AG04449 (cell line): ENCODE measurements around the gene ADGB.
"Not testable (repeated sequence)": the region's sequence is repeated elsewhere in the genome, so short reads cannot be mapped to it uniquely, and the experiment has no call there.

Experiments
- CTCF ChIA-PET: fragments of 350-600 bp; formaldehyde crosslinking; extraction: SDS; loops from one replicate; lab custom pipeline; 2021; ENCODE audit warnings: antibody characterized with exemption; lab: Yijun Ruan, JAX
- POLR2A ChIA-PET: fragments of 400-600, 350-600 bp; formaldehyde crosslinking; extraction: SDS; loops from one replicate; lab custom pipeline; 2020; ENCODE audit warnings: antibody characterized with exemption, inconsistent platforms; lab: Yijun Ruan, JAX
- DNase-seq: peaks from one replicate; pipeline ENCODE4 v3.0.0-alpha.2; 2010; ENCODE audit warnings: low read depth, low spot score
- H3K4me3 ChIP-seq: 2 replicates; pipeline ENCODE4 v1.5.1; 2011; ENCODE audit warnings: low read depth, mild to moderate bottlenecking, control low read depth, low read length
- CTCF ChIP-seq: IDR thresholded peaks from one replicate; pipeline ENCODE4 v1.5.1; 2011; ENCODE audit warnings: mild to moderate bottlenecking, moderate library complexity, low read length, control low read depth, inconsistent platforms; ENCODE audit not compliant: insufficient read depth; ENCODE audit errors: missing control alignments

The ADGB gene

GRCh38 chr6:146791930-146792329 lies 193.2 kb downstream of the ADGB start:
- no peak for DNase-seq
- CTCF ChIA-PET = interaction anchor here (1.5 kb wide), 1 partner anchor 10 kb away, joined by 3 read pairs; no protein-coding TSS in a partner anchor
- POLR2A ChIA-PET = no interaction called here
- no peak for TF ChIP-seq CTCF
- H3K4me3 ChIP-seq = no peak overlapping the region

DNA sequence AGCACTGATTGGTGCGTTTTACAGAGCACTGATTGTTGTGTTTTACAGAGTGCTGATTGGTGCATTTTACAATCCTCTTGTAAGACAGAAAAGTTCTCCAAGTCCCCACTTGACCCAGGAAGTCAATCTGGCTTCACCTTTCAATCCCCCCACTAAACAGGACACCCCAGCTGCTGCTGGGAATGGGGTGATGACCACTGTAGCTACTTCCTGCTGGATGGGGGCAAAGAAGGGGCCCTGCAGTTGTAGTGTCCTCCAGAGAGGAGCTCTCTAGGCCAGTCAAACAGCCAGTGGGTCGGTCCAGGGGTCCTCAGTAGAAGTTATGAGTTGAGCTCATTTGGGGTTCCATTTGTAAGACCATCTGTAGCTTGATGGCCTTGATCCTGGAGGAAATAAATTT lies 194.4 kb downstream of the ADGB start:
- CTCF ChIA-PET = interaction anchor here (1.0 kb wide), 1 partner anchor 8 kb away, joined by 5 read pairs; no protein-coding TSS in a partner anchor
- DNase-seq, POLR2A ChIA-PET, H3K4me3 ChIP-seq: not testable (repeated sequence)

GRCh38 chr6:146795479-146796133 lies 196.8 kb downstream of the ADGB start:
- DNase-seq = no peak
- POLR2A ChIA-PET = no interaction called here
- H3K4me3 ChIP-seq = no peak overlapping the region
- CTCF ChIA-PET = interaction anchor here (1.7 kb wide), 1 partner anchor 10 kb away, joined by 7 read pairs; no protein-coding TSS in a partner anchor
- no peak for TF ChIP-seq CTCF

DNA sequence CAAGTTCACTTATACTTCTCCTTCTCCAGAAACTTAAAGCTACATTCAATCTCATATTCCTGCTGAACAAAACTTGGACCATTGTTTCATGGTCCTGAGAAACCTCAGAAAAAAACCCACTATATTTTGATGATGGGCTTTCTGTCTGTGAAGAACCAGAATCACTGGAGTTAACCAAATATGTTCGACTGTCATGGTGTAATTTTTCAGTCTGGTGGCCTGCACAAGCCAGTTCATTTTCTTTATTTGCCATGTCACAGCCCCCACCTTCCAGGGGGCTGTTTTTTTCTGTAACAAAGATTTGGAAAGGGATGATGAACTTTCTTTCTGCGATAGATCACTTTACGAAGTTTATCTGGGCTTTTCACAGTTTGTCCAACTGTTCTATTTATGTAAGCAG lies 204.4 kb downstream of the ADGB start:
- POLR2A ChIA-PET, DNase-seq, H3K4me3 ChIP-seq, CTCF ChIA-PET: not testable (repeated sequence)

DNA sequence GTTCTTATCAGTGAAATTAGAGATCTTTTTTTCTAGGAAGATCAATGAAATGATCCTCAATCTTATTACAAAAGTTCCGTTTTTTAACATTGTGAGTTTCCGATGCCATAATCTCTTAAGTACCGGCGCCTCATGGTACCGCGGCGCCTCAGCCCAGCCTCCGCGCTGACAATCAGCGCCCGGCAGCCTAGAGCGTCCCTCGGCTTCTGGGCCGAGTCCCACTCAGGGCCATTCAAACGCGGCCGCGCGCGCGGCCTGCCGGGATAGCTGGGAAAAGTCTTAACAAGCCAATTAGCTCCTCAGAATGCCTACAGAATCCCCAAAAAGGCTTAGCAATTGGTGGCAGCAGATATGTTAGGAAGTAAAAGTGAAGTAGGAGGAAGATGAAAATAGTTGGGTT lies 204.8 kb downstream of the ADGB start:
- DNase-seq = no peak

DNA sequence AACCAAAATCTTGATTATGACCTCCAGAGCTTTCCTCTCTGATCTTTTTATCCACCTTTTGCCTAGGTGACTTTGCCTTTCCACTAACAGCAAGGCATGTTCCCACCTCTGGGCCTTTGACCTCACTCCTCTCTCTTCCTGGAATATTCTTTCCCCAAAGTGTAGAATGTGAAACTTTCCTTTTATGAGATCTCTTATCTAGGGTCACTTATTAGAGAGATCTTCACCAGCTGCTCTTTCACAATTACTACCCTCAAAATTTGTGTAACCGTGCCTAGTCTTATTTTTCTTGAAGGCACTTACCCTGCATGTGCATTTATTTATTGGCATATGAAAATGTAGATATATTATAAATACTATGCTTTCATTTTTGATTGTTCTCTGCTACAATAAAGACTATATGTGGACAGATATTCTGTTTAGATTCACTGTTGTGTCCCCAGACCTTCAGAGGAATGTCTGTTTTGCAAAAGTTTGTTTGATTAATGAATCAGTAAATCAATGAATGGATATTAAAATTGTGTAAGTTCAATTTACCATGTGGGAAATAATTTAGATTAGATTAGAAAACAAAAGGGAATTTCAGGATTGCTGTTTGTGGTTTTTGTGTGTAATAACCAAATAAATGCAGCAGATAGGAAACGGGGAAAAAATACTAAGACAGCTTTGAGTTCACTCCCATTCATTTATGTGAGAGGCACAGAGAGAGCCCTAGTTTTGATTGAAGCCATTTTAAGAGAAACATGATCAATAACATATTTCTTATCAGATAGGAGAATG lies 207.0 kb downstream of the ADGB start:
- no peak overlapping the region for H3K4me3 ChIP-seq
- POLR2A ChIA-PET = no interaction called here
- CTCF ChIA-PET = interaction anchor here (0.6 to 1.2 kb wide), 3 partner anchors 18 to 471 kb away, joined by 3 to 5 read pairs (median 3); no protein-coding TSS in a partner anchor
- TF ChIP-seq CTCF = no peak
- no peak for DNase-seq

More for the DNA sequence above, 204.8 kb downstream of the ADGB start:
- no peak for TF ChIP-seq CTCF
- CTCF ChIA-PET = no interaction called here
- POLR2A ChIA-PET = no interaction called here
- no peak overlapping the region for H3K4me3 ChIP-seq

DNA sequence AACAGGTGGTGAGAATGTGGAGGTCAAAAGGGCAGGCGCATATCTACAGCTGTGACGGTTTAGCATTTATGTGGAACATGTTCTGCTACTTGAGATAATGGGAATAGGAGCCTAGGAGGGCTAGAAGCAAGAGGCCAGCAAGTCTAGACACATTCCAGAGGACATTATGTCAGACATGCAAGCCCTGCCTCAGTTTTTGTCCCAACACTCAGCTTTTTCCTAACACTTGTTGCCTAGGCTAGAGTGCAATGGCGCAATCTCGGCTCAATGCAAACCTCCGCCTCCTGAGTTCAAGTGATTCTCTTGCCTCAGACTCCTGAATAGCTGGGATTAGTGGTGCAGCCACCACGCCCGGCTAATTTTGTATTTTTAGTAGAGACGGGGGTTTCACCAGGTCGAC lies 210.2 kb downstream of the ADGB start:
- CTCF ChIA-PET = interaction anchor here (0.6 kb wide), 1 partner anchor 27 kb away, joined by 3 read pairs; no protein-coding TSS in a partner anchor
- H3K4me3 ChIP-seq, DNase-seq, POLR2A ChIA-PET: not testable (repeated sequence)

DNA sequence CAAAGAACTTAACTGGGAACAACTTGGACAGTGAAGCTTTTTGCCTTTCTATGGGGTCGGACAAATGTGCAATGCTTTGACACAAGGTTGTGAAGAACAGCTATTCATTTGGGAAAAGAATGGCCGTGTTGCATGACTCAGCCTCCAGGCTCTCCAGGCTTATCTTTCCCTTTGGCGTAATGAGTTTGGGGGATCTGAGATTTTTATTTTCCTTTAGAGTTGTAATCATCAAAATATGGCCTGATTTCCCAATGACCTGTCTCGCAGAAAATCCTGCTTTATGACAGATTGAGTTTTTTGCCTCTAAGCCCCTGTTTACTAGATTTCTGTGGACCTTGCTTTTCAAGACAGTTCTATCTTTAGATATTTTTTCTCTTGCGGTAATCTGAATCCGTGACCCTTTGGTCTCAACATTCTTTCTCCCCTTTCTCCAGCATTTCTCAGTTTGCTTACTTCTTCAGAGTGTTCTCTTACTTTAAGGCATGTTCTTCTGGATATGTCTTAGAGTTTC lies 214.1 kb downstream of the ADGB start:
- POLR2A ChIA-PET, DNase-seq, H3K4me3 ChIP-seq, CTCF ChIA-PET: not testable (repeated sequence)
